ENCODE measurements around the gene CGREF1. TPM values are rescaled to one million over a fixed set of nuclear protein-coding genes. Genes with fewer than 3 reads are reported as not detected.

The CGREF1 gene
- total RNA-seq, 2 experiments from 2014 or later: 4.7 to 7.0 TPM

- ChIA-PET CTCF (interaction anchor here (1.0 to 3.2 kb wide), 5 partner anchors 10 to 195 kb away, joined by 3 to 11 read pairs (median 4); partner anchors contain the start of gene OST4), POLR2A (no interaction called here)
Observed at GRCh38 chr2:27084297-27085061, 34.4 kb downstream of the CGREF1 start.

GRCh38 chr2:27083410-27084296 lies 35.3 kb downstream of the CGREF1 start:
- ChIA-PET POLR2A (interaction anchor here (1.0 kb wide), 1 partner anchor 12 kb away, joined by 5 read pairs; the partner anchor contains the start of gene OST4), CTCF (interaction anchor here (0.7 to 3.2 kb wide), 3 partner anchors 10 to 67 kb away, joined by 3 to 11 read pairs (median 4); partner anchors contain the start of gene OST4)

- ChIA-PET CTCF (interaction anchor here (0.6 to 3.2 kb wide), 5 partner anchors 9 to 129 kb away, joined by 3 to 11 read pairs (median 4); partner anchors contain the start of genes OST4 and SLC5A6), POLR2A (interaction anchor here (0.9 to 1.0 kb wide), 2 partner anchors 12 to 32 kb away, joined by 4 to 5 read pairs; partner anchors contain the start of gene OST4)
Observed at GRCh38 chr2:27082773-27083409, 36.0 kb downstream of the CGREF1 start.

GRCh38 chr2:27081984-27082772 lies 36.8 kb downstream of the CGREF1 start:
- CTCF ChIA-PET: interaction anchor here (0.6 to 1.9 kb wide), 5 partner anchors 11 to 130 kb away, joined by 3 to 5 read pairs (median 4); partner anchors contain the start of genes AGBL5, OST4 and SLC5A6
- POLR2A ChIA-PET: interaction anchor here (0.5 to 1.3 kb wide), 4 partner anchors 9 to 37 kb away, joined by 4 to 10 read pairs (median 4); partner anchors contain the start of gene OST4

GRCh38 chr2:27080603-27080936 lies 38.4 kb downstream of the CGREF1 start:
- CTCF ChIA-PET: interaction anchor here (0.6 to 1.7 kb wide), 3 partner anchors 8 to 239 kb away, joined by 3 to 8 read pairs (median 4); no protein-coding TSS in a partner anchor
- POLR2A ChIA-PET: interaction anchor here (1.0 to 1.3 kb wide), 3 partner anchors 8 to 48 kb away, joined by 3 to 8 read pairs (median 4); partner anchors contain the start of genes OST4 and TMEM214

GRCh38 chr2:27080140-27080469 lies 38.8 kb downstream of the CGREF1 start:
- POLR2A ChIA-PET: no interaction called here
- CTCF ChIA-PET: interaction anchor here (1.7 kb wide), 1 partner anchor 7 kb away, joined by 8 read pairs; no protein-coding TSS in a partner anchor

GRCh38 chr2:27079233-27080139 lies 39.4 kb downstream of the CGREF1 start:
- POLR2A ChIA-PET: no interaction called here
- CTCF ChIA-PET: interaction anchor here (1.7 kb wide), 1 partner anchor 7 kb away, joined by 8 read pairs; no protein-coding TSS in a partner anchor

- ChIA-PET CTCF (interaction anchor here (0.7 kb wide), 1 partner anchor 46 kb away, joined by 3 read pairs; no protein-coding TSS in a partner anchor), POLR2A (no interaction called here)
Observed at GRCh38 chr2:27078267-27079194, 40.4 kb downstream of the CGREF1 start, which contains the start of gene EMILIN1. Gene EMILIN1 (plus strand): TSS chr2:27078615. CDS start chr2:27079066, 451 bp downstream.

- POLR2A ChIA-PET: no interaction called here
- CTCF ChIA-PET: interaction anchor here (1.1 kb wide), 1 partner anchor 26 kb away, joined by 3 read pairs; the partner anchor contains the start of gene AGBL5
Observed at GRCh38 chr2:27077231-27077630, 41.7 kb downstream of the CGREF1 start.

- CTCF ChIA-PET: interaction anchor here (0.6 kb wide), 1 partner anchor 95 kb away, joined by 5 read pairs; no protein-coding TSS in a partner anchor
- POLR2A ChIA-PET: no interaction called here
Observed at GRCh38 chr2:27076323-27076722, 42.6 kb downstream of the CGREF1 start.

GRCh38 chr2:27075566-27075871 lies 43.4 kb downstream of the CGREF1 start:
- CTCF ChIA-PET: interaction anchor here (3.4 kb wide), 1 partner anchor 9 kb away, joined by 11 read pairs; no protein-coding TSS in a partner anchor
- POLR2A ChIA-PET: interaction anchor here (0.7 kb wide), 1 partner anchor 25 kb away, joined by 3 read pairs; no protein-coding TSS in a partner anchor

- CTCF ChIA-PET: interaction anchor here (3.4 kb wide), 1 partner anchor 10 kb away, joined by 11 read pairs; no protein-coding TSS in a partner anchor
Observed at GRCh38 chr2:27074738-27075565, 44.0 kb downstream of the CGREF1 start.

GRCh38 chr2:27073782-27074181 lies 45.1 kb downstream of the CGREF1 start:
- CTCF ChIA-PET: interaction anchor here (0.7 to 3.4 kb wide), 3 partner anchors 11 to 270 kb away, joined by 3 to 11 read pairs (median 4); partner anchors contain the start of gene KHK

More at GRCh38 chr2:27074738-27075565, 44.0 kb downstream of the CGREF1 start:
- POLR2A ChIA-PET: interaction anchor here (0.7 kb wide), 1 partner anchor 24 kb away, joined by 3 read pairs; no protein-coding TSS in a partner anchor

GRCh38 chr2:27072920-27073319 lies 46.0 kb downstream of the CGREF1 start:
- POLR2A ChIA-PET: interaction anchor here (0.6 to 0.7 kb wide), 4 partner anchors 8 to 22 kb away, joined by 3 to 4 read pairs (median 3); partner anchors contain the start of gene AGBL5
- CTCF ChIA-PET: interaction anchor here (1.1 to 3.4 kb wide), 3 partner anchors 8 to 22 kb away, joined by 8 to 17 read pairs (median 11); partner anchors contain the start of gene AGBL5

More at GRCh38 chr2:27073782-27074181, 45.1 kb downstream of the CGREF1 start:
- POLR2A ChIA-PET: interaction anchor here (0.6 to 0.7 kb wide), 2 partner anchors 9 to 23 kb away, joined by 4 to 6 read pairs; no protein-coding TSS in a partner anchor
